IPS-NIHi11 (cell line): ENCODE results near the gene PKD2L2.
"Not testable (repeated sequence)": the region's sequence is repeated elsewhere in the genome, so short reads cannot be mapped to it uniquely, and the experiment has no call there.

Source experiments
- DNase-seq: peaks from one replicate; pipeline ENCODE4 v3.0.0; 2012; ENCODE audit warnings: mixed read lengths, low spot score

Gene PKD2L2

DNA sequence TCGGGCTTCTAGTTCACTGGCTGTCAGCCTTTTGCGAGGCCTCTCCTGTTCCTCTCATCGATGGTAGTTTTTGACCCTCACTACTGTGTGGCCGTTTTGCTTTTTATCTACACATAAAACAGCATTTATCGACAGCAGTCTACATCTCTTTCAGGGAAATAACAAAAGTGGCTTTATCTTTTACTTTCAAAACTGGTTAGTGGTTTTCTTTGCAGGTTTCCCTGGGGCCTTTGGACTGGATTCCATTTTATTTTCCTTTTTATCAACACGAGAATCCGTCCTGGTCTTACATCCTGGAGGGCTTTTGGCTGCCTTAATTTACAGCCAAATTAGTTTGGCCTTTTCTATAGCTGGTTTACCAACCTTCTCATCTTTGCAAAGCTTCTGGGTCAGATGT lies 793 bp upstream of the PKD2L2 start:
- DNase-seq, result no peak

DNA sequence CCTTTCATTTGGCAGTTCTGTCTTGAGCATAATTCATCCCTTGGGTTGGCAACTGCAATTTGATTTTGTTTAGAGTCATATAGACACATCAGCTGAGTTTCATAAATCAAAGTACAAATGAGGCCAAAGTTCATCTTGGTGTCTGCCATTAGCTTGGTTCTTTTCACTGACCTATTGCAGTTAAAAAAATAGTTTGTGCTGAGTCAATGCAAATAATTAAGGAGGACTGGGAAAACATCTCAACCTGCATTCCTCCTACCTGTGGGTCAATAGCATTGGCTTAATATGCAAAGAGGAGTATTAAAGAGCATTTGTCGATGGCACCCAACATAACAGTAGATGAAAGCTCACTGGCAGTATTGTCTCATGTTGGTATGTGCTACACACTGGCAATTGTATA lies 1.6 kb downstream of the PKD2L2 start:
- no peak for DNase-seq

DNA sequence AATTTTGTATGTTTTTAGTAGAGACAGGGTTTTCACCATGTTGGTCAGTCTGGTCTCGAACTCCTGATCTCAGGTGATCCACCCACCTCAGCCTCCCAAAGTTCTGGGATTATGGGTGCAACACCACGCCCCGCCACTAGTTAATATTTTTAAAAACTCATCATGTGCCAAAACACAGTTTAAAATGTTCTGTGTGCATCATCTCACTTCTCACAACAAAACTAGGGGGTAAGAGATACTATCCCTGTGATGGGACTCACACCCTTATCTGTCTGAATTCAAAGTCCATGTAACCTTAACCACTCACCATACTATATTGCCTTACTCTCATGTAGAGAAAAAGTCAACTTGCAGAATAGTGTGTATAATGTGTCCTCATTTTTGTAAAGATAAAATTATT lies 2.6 kb downstream of the PKD2L2 start:
- no peak for DNase-seq

DNA sequence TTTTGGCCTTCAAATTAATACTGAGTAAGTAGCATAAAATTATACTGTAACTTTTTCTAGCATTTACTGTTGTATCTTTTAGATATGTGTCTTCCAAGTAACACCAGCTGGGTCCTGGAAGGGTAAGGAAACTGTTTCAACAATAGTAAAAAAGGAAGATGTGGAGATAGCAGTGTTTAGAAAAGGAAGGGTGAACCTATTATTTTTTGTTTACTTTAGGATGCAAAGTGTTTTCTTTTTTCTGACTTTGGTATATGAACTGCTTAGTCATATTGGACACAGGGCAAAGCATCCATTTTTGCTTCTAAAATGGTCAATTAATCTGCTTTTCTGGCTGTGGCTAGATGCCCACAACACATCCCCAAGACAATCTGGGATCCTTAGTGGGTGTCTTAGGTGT lies 5.3 kb downstream of the PKD2L2 start:
- DNase-seq, result no peak

DNA sequence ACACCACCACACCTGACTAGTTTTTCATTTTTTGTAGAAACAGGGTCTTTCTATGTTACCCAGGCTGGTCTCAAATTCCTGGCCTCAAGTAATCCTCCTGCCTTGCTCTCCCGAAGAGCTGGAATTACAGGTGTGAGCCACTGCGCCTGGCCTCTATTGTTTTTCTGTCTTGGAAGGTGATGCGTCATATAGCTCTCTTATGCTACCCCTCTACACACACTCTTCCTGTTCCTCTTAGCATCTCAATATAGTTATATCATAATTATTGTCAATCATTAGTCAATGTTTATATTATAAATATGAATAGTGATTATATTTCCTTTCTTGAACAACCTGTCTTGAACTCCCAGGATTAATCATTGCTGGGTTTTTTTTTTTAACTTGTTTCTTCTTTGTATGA lies 7.3 kb downstream of the PKD2L2 start:
- DNase-seq, result no peak

DNA sequence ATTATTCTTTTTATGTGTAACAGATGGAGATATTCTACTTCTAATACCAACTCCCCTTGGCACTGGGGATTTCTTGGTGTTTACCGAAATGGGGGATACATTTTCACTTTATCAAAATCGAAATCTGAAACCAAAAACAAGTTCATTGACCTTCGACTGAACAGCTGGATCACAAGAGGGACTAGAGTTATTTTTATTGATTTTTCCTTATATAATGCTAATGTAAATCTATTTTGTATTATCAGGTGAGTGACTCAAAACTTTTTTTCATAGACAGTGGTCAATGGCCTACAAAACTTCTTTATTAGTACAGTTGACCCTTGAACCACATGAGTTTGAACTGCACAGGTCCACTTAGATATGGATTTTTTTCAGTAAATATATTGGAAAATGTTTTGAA lies 10.2 kb downstream of the PKD2L2 start:
- DNase-seq, result no peak

DNA sequence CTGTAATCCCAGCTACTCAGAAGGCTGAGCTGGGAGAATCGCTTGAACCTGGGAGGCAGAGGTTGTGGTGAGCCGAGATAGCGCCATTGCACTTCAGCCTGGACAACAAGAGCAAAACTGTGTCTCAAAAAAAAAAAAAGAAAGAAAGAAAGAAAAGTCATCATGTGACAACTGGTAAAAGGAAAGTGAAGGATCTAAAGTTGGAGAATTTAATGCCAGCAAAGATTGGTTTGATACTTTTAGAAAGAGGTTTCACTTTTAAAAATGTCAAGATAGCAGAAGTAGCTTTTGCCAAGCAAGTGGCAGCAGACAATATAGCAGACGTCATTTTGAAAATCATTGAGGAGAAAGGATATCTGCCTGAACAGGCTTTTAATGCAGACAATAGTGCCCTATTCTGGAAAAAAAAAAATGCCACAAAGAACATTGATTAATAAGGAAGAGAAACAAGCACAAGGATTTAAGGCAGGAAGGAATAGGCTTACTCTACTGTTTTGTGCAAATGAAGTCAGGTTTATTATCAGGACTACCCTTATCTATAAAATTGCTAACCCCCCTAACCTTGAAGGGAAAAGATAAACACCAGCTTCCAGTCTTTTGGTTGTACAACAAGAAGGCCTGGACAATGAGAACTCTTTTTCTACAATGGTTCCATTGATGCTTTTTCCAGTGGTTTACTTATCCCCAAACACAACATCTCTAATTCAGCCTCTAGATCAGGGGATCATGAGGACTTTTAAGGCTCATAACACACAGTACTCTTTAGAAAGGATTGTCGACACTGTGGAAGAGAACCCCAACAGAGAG lies 12.0 kb downstream of the PKD2L2 start:
- DNase-seq, result no peak

DNA sequence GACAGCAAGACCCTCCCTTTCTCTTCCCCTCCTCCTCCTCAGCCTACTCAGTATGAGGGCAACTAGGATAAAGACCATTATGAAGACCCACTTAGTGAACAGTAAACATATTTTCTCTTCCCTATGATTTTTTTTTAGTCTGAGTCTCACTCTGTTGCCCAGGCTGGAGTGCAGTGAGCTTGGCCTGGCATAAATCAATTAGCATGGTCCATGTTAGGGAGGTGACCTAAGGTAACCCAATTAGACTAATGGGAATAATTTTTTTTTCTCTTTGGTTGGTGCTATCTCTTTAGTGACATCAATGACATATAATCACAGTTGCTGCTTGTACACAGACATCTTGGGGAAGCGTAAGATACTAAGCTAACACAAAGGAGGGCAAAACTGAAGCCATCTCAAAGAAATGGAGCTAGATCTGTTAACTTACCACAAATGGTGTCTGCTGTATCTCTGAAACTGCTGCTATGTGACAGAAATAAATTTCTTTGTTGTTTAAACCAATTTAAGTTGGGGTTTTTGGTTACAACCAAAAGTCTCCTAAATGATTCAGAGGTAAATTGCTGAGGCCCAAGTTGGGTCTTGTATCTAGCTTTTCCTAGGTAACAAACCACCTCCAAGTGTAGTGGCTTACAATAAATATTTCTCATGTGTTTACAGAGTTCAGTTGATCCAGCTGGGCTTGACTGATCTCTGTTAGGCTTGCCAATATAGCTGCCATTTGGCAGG lies 13.3 kb downstream of the PKD2L2 start:
- no peak for DNase-seq

DNA sequence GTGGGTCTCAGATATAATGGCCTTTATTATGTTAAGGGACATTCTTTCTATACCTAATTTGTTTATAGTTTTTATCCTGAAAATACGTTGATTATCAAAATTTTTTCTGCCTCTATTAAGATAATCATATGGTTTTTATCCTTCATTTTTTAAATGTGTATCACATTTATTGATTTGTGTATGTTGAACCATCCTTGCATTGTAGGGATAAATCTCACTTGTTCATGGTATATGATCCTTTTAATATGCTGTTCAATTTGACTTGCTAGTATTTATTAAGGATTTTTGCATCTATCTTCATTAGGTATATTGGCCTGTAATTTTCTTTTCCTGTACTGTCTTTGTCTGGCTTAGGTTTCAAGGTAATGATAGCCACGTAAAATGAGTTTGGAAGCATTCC lies 25.5 kb downstream of the PKD2L2 start:
- no peak for DNase-seq

DNA sequence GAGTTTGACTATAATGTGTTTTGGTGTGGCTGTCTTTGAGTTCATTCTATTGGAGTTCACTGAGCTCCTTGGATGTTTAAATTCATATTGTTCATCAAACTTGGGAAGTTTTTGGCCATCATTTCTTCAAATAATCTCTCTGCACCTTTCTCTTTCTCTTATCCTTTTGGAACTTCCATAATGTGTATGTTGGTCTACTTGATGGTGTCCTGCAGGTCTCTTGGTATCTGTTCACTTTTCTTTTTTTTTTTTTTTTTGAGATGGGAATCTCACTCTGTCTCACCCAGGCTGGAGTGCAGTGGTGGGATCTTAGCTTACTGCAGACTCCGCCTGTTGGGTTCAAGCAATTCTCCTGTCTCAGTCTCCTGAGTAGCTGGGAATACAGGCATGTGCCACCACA lies 27.7 kb downstream of the PKD2L2 start:
- DNase-seq, result no peak

DNA sequence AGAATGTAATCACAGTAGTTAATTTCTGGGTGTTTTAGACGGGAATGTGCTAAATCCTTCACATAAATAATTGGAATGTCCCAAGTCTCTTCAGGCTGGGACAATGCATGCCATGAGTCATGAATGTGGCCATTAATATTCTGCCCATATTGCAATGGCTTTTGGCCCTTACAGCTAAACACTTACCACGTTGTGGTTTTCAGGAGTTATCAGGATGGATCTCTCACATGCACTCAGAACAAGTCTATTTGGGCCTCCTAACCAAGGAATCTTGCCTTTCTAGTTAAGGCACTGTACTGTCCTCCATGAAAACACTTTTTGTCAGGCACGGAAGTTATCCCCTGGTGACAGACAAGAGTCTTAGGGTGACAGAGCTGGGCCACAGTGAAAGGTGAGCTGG lies 32.7 kb downstream of the PKD2L2 start:
- no peak for DNase-seq

DNA sequence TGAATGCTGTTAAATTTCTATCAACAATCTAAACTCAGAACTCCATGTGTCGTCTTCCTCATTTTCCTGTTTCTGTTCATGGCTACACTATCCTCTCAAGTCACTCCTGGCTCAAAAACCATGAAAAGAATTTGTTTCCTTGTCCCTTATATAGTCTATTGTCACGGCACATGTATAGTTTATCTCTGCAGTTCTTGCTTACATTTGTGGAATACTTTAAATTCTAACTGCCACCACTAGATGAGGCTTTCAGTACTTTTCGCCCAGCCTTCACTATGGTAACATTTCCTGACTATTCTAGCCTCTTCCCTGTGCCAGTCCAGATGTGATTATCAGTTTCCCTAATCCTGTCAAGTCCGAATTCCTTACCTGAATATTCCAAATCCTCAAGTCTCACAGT lies 34.6 kb downstream of the PKD2L2 start:
- DNase-seq, result no peak

DNA sequence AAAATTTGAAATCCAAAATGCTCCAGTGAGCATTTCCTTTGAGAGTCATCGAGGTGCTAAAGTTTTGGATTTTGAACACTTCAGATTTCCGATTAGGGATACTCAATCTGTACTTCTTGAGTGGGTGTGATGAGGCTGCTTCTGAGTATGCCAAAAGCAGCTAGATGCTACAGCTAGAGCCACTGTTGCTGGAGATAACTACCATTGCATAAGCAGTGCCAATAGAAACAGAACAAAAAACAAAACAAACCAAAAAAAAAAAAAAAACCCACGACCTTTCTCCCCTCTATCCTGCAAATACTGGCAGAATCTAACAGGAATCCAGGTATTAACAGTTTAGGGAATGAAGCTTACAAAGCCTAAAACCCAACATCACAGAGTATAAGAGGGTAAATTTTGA lies 43.5 kb downstream of the PKD2L2 start:
- DNase-seq, result no peak

DNA sequence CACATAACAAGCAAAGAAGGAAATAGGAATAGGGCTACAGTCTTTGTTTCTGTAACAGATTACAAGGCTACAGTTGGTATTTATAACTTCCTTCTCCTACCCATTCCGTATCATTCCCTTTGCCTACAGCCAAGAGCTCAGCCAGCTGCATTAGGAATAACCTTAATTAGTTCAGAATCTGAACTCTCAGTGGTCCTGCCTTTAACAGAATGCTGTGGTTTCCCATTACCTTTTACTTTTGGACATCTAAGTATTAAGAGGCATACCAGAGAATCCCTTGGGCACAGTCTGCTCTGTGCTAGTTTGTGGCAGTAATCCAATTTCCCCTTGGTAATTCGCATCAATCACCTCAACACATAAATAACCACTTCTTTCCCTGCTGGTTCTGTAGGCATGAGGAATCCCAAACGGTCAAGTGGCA lies 44.2 kb downstream of the PKD2L2 start:
- DNase-seq, result no peak

DNA sequence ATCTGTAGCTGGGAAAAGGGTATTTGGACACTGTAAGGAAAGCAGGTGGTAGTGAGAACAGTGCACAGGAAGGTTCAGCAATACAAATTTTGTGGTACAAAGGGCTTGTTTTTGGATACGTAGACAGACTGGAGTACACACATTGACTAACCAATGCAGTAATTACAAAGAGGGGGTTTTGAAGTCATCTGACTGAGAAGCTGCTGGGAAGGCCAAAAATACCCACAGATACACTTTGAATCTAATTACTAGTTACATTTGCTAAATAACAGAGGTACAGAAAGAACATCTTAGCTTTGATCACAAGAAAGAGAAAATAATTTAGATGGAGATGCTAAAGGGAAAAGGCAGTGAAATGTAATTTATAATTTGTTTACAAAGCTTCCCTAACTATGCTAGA lies 45.9 kb downstream of the PKD2L2 start:
- DNase-seq, result no peak

DNA sequence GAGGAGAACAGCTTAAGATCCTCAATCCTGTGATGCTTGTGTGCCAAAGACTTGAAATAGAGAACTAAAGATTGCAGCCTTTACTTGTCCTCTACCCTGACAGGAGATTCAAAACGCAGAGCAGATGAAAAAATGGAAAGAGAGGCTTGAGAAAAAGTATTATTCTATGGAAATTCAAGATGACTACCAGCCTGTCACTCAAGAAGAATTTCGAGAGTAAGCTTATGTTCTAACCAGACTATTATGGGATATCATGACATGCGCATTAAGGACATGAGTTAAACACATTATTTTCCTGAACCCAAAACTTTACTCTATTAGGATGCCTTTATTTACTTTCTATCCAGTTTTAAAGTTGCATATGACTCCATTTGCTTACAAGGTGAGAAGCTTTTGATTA lies 46.4 kb downstream of the PKD2L2 start:
- no peak for DNase-seq

DNA sequence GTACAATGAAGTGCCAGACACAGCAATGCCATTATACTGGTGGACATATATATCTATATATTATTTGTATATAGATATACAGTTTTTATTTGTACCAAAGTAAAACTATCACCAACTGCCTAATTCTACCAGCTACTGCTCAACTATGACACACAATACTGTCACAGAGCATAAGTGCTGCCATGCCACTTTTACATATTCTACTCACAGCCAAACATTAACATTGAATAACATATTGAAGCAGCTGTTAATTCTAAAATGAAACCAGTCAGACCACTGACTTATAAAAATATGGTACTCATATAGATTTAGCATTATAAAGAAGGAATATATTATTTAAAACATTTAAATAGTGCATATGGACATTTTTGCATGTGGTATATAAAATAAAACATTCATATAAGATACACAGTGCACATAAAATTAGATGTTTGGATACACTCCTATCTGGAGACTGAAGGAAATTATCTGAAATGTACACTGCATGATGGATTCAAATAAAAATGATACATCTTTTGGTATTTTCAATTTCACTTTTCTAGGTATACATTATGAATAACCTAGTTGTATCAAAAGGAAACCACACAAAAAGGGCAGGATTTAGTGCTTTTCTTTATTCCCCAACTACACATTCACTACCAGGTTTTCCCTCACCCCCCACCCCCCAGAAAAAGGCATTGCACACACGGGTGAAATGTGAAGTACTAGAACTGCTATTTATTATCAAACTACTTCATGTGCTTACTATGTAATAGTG lies 48.9 kb downstream of the PKD2L2 start:
- no peak for DNase-seq

DNA sequence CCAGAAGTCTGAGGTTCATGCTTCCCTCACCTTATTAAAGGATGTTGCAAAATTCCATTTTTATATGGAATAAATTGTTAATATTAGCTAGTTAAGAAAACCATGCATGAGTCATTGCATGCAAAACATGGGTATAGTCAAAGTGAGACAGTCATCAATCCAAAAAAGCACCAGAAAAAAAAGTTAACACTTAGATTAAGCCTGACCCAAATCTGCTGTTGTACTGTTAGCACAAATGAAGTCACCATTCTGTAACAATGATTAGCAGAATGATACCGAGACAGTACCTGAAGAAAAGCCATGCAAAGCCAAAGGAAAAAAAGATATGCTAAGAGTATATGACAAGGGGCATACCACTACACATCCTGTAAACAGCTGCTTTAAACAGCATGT lies 49.5 kb downstream of the PKD2L2 start:
- DNase-seq, result no peak

DNA sequence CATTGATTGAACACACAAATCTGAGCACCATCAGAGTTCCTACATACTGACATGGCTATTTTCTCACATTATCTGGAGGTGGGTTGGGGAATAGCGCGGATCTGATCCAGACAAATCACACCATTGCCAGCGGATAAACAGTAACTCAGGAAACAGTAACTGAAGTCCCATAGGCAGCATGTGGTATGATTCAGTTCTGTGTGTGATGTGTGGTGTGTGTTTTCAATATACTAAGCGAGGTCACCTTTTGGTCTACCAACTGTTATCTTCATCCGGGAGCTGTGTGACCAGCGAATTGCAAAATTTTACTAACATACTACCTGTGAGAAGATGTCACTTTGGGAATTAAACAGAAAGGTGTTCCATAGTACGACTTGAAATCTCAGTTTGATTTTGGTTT lies 50.1 kb downstream of the PKD2L2 start:
- no peak for DNase-seq

DNA sequence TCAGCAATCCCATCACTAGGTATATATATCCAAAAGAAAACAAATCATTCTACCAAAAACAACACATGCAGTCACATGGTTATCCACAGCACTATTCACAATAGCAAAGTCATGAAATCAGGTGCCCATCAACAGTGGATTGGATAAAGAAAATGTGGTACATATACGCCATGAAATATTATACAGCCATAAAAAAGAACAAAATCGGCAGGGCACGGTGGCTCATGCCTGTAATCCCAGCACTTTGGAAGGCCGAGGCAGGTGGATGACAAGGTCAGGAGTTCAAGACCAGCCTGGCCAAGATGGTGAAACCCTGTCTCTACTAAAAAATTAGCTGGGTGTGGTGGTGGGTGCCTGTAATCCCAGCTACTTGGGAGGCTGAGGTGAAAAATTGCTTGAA lies 55.0 kb downstream of the PKD2L2 start:
- not testable (repeated sequence) for DNase-seq

DNA sequence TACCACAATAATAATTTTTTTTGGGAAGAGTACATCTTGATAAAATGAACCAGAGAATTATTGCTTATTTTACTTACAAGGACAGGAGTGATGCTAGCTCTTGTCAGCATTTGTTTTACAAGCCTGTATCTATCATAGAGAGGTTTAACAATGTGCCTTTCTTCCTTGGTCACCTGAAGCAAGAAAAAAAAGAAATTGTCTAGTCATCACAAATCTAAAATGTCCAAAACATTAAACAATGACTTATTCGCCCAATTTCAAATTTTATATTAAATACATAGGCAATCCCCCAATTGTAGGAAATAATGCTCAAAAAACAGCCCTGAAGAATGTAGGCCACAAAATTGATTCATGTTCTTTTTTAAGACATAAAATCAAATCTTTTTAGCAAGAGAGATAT lies 56.6 kb downstream of the PKD2L2 start:
- no peak for DNase-seq

DNA sequence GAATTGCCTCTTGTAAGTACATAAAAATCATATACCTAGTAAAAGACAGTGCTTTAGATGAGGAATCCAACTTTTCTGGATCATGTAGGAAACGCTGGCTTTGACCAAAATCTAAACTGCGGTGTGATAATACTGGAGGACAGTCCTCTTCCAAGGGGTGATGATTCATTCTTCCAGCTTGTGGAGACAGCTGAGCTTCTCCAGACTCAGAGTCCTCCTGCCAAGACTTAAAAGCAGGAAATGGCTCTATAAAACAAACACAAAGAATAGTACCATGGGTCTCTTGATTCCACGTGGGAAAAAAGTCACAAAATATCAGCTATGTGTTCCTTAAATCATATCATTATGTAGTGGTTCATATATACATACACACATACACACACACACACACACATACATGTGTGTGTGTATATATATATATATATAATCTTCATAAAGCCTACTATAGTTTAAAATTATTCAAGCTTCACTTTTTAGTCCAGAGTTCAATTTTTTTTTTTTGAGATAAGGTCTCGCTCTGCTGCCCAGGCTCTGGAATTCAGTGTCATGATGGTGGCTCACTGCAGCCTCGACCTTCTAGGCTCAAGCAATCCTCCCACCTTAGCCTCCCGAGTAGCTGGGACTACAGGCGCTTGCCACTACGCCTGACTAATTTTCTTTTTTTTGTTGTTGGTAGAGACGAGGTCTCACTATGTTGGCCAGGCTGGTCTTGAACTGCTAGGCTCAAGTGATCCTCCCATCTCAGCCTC lies 65.0 kb downstream of the PKD2L2 start:
- DNase-seq, result no peak
